Liver (tissue), 9 donors: ENCODE measurements around the gene DHFR. TPM values are rescaled to one million over a fixed set of nuclear protein-coding genes. Genes with fewer than 3 reads are reported as not detected.

Experiments used
- DNase-seq: peaks from one replicate; pipeline ENCODE4 v3.0.0-alpha.2; 2017; ENCODE audit warnings: low spot score
- H3K27ac ChIP-seq, 2 donors: one replicate each; pipeline ENCODE4 v1.7.0; 2013; ENCODE audit warnings: inconsistent platforms in 2 of 2, low read length in 2 of 2, control low read depth in 1 of 2, low read depth in 1 of 2, mild to moderate bottlenecking in 1 of 2
- H3K27me3 ChIP-seq, 4 donors: one replicate each; pipeline versions ENCODE4 v1.6.1 to v1.7.0; 2013; ENCODE audit warnings: low read length in 3 of 4, inconsistent platforms in 1 of 4, mild to moderate bottlenecking in 1 of 4, moderate library complexity in 1 of 4; ENCODE audit not compliant: control insufficient read depth in 4 of 4, insufficient read depth in 4 of 4
- H3K36me3 ChIP-seq, 4 donors: one replicate each; pipeline versions ENCODE4 v1.6.1 to v1.7.0; 2013; ENCODE audit warnings: low read length in 3 of 4, mild to moderate bottlenecking in 3 of 4, low read depth in 1 of 4, moderate library complexity in 1 of 4; ENCODE audit not compliant: control insufficient read depth in 4 of 4, insufficient read depth in 3 of 4
- H3K4me1 ChIP-seq, 4 donors: one replicate each; pipeline versions ENCODE4 v1.6.1 to v1.7.0; 2013; ENCODE audit warnings: low read length in 3 of 4, mild to moderate bottlenecking in 3 of 4, moderate library complexity in 1 of 4; ENCODE audit not compliant: control insufficient read depth in 4 of 4, insufficient read depth in 4 of 4
- H3K4me3 ChIP-seq, 3 donors: one replicate each; pipeline versions ENCODE4 v1.6.1 to v1.7.0; 2013; ENCODE audit warnings: low read length in 3 of 3, control low read depth in 1 of 3, low read depth in 1 of 3, mild to moderate bottlenecking in 1 of 3
- H3K9ac ChIP-seq, 2 donors: one replicate each; pipeline ENCODE4 v1.7.0; 2013; ENCODE audit warnings: low read length in 2 of 2, mild to moderate bottlenecking in 2 of 2, moderate library complexity in 2 of 2, control low read depth in 1 of 2, low read depth in 1 of 2
- H3K9me3 ChIP-seq, 4 donors: one replicate each; pipeline versions ENCODE4 v1.6.1 to v1.7.0; 2013; ENCODE audit warnings: low read length in 3 of 4; ENCODE audit not compliant: control insufficient read depth in 4 of 4
- ATF3 ChIP-seq: IDR thresholded peaks from 2 replicates; pipeline ENCODE4 v1.6.1; 2016; ENCODE audit warnings: antibody characterized with exemption
- CTCF ChIP-seq: fragments of 150-350 bp; IDR thresholded peaks from 2 replicates; pipeline ENCODE4 v1.5.1; 2017; ENCODE audit warnings: improper control_type of control experiment, low read depth, low read length; ENCODE audit not compliant: missing input control
- EGR1 ChIP-seq, 2 donors: IDR thresholded peaks; 2 replicates each; pipeline ENCODE4 v1.6.1; 2016 to 2018; ENCODE audit warnings: antibody characterized with exemption in 2 of 2, low read depth in 2 of 2
- FOXA1 ChIP-seq: IDR thresholded peaks from 2 replicates; pipeline ENCODE4 v1.6.1; 2016; ENCODE audit warnings: antibody characterized with exemption
- FOXA2 ChIP-seq: IDR thresholded peaks from 2 replicates; pipeline ENCODE4 v1.6.1; 2016; ENCODE audit warnings: antibody characterized with exemption
- GABPA ChIP-seq, 2 donors: IDR thresholded peaks in 1 of 2; conservative IDR thresholded peaks in 1 of 2; 2 replicates each; pipeline ENCODE4 v1.6.1; 2016; ENCODE audit warnings: antibody characterized with exemption in 2 of 2, mild to moderate bottlenecking in 1 of 2, moderate library complexity in 1 of 2
- HNF4A ChIP-seq, 2 donors: conservative IDR thresholded peaks; 2 replicates each; pipeline ENCODE4 v1.6.1; 2016; ENCODE audit warnings: antibody characterized with exemption in 2 of 2, mild to moderate bottlenecking in 2 of 2
- HNF4G ChIP-seq: IDR thresholded peaks from 2 replicates; pipeline ENCODE4 v1.6.1; 2016; ENCODE audit warnings: antibody characterized with exemption
- JUND ChIP-seq, 2 donors: IDR thresholded peaks; 2 replicates each; pipeline ENCODE4 v1.6.1; 2016; ENCODE audit warnings: antibody characterized with exemption in 2 of 2
- MAX ChIP-seq: IDR thresholded peaks from 2 replicates; pipeline ENCODE4 v1.6.1; 2016; ENCODE audit warnings: antibody characterized with exemption
- REST ChIP-seq: IDR thresholded peaks from 2 replicates; pipeline ENCODE4 v1.6.1; 2016; ENCODE audit warnings: antibody characterized with exemption, mild to moderate bottlenecking
- RXRA ChIP-seq, 2 donors: IDR thresholded peaks; 2 replicates each; pipeline ENCODE4 v1.6.1; 2017 to 2018; ENCODE audit warnings: antibody characterized with exemption in 2 of 2, mild to moderate bottlenecking in 1 of 2
- SP1 ChIP-seq: IDR thresholded peaks from 2 replicates; pipeline ENCODE4 v1.6.1; 2018; ENCODE audit warnings: antibody characterized with exemption, mild to moderate bottlenecking
- TAF1 ChIP-seq: conservative IDR thresholded peaks from 2 replicates; pipeline ENCODE4 v1.6.1; 2016; ENCODE audit warnings: antibody characterized with exemption, mild to moderate bottlenecking
- YY1 ChIP-seq: IDR thresholded peaks from 2 replicates; pipeline ENCODE4 v1.6.1; 2016; ENCODE audit warnings: antibody characterized with exemption, mild to moderate bottlenecking
- ZBTB33 ChIP-seq: IDR thresholded peaks from 2 replicates; pipeline ENCODE4 v1.6.1; 2016; ENCODE audit warnings: antibody characterized with exemption
- WGBS: extraction: QIAGEN DNeasy Blood & Tissue Kit; methylation state at CpG from one replicate; pipeline ENCODE4 v1.1.7; 2013; 5-methylcytosine and 5-hydroxymethylcytosine counted together
- polyA plus RNA-seq, 2 donors: library from polyadenylated mRNA; stranded (reverse) in 1 of 2; unstranded in 1 of 2; fragments of 200-250 nt in 1 of 2; fragments of >200 nt in 1 of 2; fragmentation: Nextera tagmentation in 1 of 2; extraction: Ambion mirVana in 1 of 2; gene quantifications; one replicate each; pipeline versions ENCODE4 v1.2.1 to v1.2.3, GENCODE V29; 2013 to 2015
- total RNA-seq, 2 donors: library from RNA; depleted of rRNA; stranded (reverse); fragments of >200 nt; gene quantifications; one replicate each; pipeline ENCODE4 v1.2.3, GENCODE V29; 2014
- donor health status: healthy.
- donor health status: healthy.
- donor health status: healthy.
- donor health status: healthy.
- donor health status: healthy.

Gene DHFR
- total and polyA plus RNA-seq, 4 donors: 8.9 to 57.7 (median 13.4) TPM

- WGBS: 90% methylated on average over 2 of the region's 2 CpGs
- H3K27ac ChIP-seq: no peak overlapping the region
- H3K4me3 ChIP-seq: no peak overlapping the region
- no peak for TF ChIP-seq ZBTB33
- no peak for TF ChIP-seq YY1
- TF ChIP-seq SP1: no peak
- TF ChIP-seq HNF4G: no peak
- TF ChIP-seq GABPA (IDR thresholded peaks at IDR 0.05 in 1 of 2, conservative IDR thresholded peaks at IDR 0.05 in 1 of 2): no peak
- TF ChIP-seq MAX: no peak
- no peak for TF ChIP-seq FOXA2
- TF ChIP-seq CTCF: no peak
- TF ChIP-seq EGR1 (IDR thresholded peaks at IDR 0.05; ENCODE audit: low read depth in 2 of 2): no peak
- TF ChIP-seq TAF1: no peak
- TF ChIP-seq JUND (IDR thresholded peaks at IDR 0.05): no peak
- TF ChIP-seq REST: no peak
- no peak for TF ChIP-seq HNF4A (conservative IDR thresholded peaks at IDR 0.05)
- TF ChIP-seq ATF3: no peak
- no peak for TF ChIP-seq RXRA (IDR thresholded peaks at IDR 0.05)
- no peak for TF ChIP-seq FOXA1
- H3K27me3 ChIP-seq: no peaks in the 10 kb centered on the region
- DNase-seq: no peak
- H3K9me3 ChIP-seq: no peaks in the 10 kb centered on the region
- no peak overlapping the region for H3K9ac ChIP-seq
- H3K36me3 ChIP-seq: no peaks in the 10 kb centered on the region
- H3K4me1 ChIP-seq: peaks cover 0 to 4% (median 0%) of the 10 kb centered on the region in 4 donors
These were observed 60.0 kb downstream of the DHFR start for GRCh38 chr5:80594810-80595209.

GRCh38 chr5:80592761-80593160 lies 62.0 kb downstream of the DHFR start:
- H3K9me3 ChIP-seq: no peaks in the 10 kb centered on the region
- no peaks in the 10 kb centered on the region for H3K36me3 ChIP-seq
- H3K9ac ChIP-seq: no peak overlapping the region
- no peak for DNase-seq
- peaks cover 0 to 4% (median 0%) of the 10 kb centered on the region in 4 donors for H3K4me1 ChIP-seq
- no peak overlapping the region for H3K27ac ChIP-seq
- WGBS: 92% methylated on average over 2 of the region's 2 CpGs
- H3K27me3 ChIP-seq: no peaks in the 10 kb centered on the region
- no peak overlapping the region for H3K4me3 ChIP-seq
- no peak for TF ChIP-seq JUND (IDR thresholded peaks at IDR 0.05)
